Neural progenitor cell (in vitro differentiated cells): Measurements from ENCODE around the gene TMEM108. TPM values are rescaled to one million over a fixed set of nuclear protein-coding genes. Genes with fewer than 3 reads are reported as not detected.

ENCODE experiments used
- DNase-seq: peaks from one replicate; pipeline ENCODE4 v3.0.0-alpha.2; 2016; ENCODE audit warnings: low spot score
- H2AFZ ChIP-seq: fragments of 200-600 bp; sonication (generic); replicated peaks from 2 replicates; pipeline ENCODE4 v1.6.1; 2016; ENCODE audit warnings: antibody characterized with exemption
- H3F3A ChIP-seq: fragments of 200-600 bp; sonication (generic); 2 replicates; pipeline ENCODE4 v1.6.1; 2016; ENCODE audit warnings: antibody characterized with exemption, low read depth
- H3K27ac ChIP-seq: fragments of 200-600 bp; sonication (generic); 2 replicates; pipeline ENCODE4 v1.5.1; 2016; ENCODE audit warnings: mild to moderate bottlenecking
- H3K27me3 ChIP-seq: fragments of 200-600 bp; sonication (generic); 2 replicates; pipeline ENCODE4 v1.6.1; 2016; ENCODE audit warnings: mild to moderate bottlenecking, moderate library complexity
- H3K36me3 ChIP-seq: fragments of 200-600 bp; sonication (generic); 2 replicates; pipeline ENCODE4 v1.5.1; 2016
- H3K4me1 ChIP-seq: fragments of 200-600 bp; sonication (generic); 2 replicates; pipeline ENCODE4 v1.6.1; 2016; ENCODE audit warnings: mixed run types
- H3K4me2 ChIP-seq: fragments of 200-600 bp; sonication (generic); 2 replicates; pipeline ENCODE4 v1.6.1; 2016
- H3K4me3 ChIP-seq: fragments of 200-600 bp; sonication (generic); 2 replicates; pipeline ENCODE4 v1.5.1; 2016
- H3K79me2 ChIP-seq: fragments of 200-600 bp; sonication (generic); 2 replicates; pipeline ENCODE4 v1.6.1; 2016; ENCODE audit warnings: low read depth
- H3K9ac ChIP-seq: fragments of 200-600 bp; sonication (generic); 2 replicates; pipeline ENCODE4 v1.6.1; 2016
- H3K9me3 ChIP-seq: fragments of 200-600 bp; sonication (generic); 2 replicates; pipeline ENCODE4 v1.5.1; 2016; ENCODE audit warnings: low read depth
- H4K20me1 ChIP-seq: fragments of 200-600 bp; sonication (generic); 2 replicates; pipeline ENCODE4 v1.6.1; 2016; ENCODE audit warnings: low read depth
- H3K27ac Mint-ChIP-seq: 3 replicates; pipeline ENCODE4 v1.8.0; 2021; ENCODE audit warnings: mixed read lengths
- H3K27me3 Mint-ChIP-seq: 2 replicates; pipeline ENCODE4 v1.8.0; 2022; ENCODE audit warnings: low read depth, mild to moderate bottlenecking, inconsistent platforms, moderate library complexity, mixed read lengths; ENCODE audit not compliant: insufficient read depth
- H3K36me3 Mint-ChIP-seq: 3 replicates; pipeline ENCODE4 v1.8.0; 2021; ENCODE audit warnings: mixed read lengths
- H3K4me1 Mint-ChIP-seq: 3 replicates; pipeline ENCODE4 v1.8.0; 2021; ENCODE audit warnings: mixed read lengths
- H3K4me3 Mint-ChIP-seq: 3 replicates; pipeline ENCODE4 v1.8.0; 2021; ENCODE audit warnings: mild to moderate bottlenecking, moderate library complexity, mixed read lengths
- H3K9me3 Mint-ChIP-seq: 3 replicates; pipeline ENCODE4 v1.8.0; 2020; ENCODE audit warnings: mixed read lengths
- CTCF ChIP-seq: fragments of 200-600 bp; sonication (generic); IDR thresholded peaks from 2 replicates; pipeline ENCODE4 v1.5.1; 2017; ENCODE audit warnings: antibody characterized with exemption, mild to moderate bottlenecking
- EZH2 ChIP-seq: fragments of 200-600 bp; sonication (generic); IDR thresholded peaks from 2 replicates; pipeline ENCODE4 v1.6.1; 2017; ENCODE audit warnings: antibody characterized with exemption, mild to moderate bottlenecking, moderate library complexity
- EZH2phosphoT487 ChIP-seq: fragments of 200-600 bp; sonication (generic); IDR thresholded peaks from 2 replicates; pipeline ENCODE4 v1.6.1; 2017; ENCODE audit warnings: antibody characterized with exemption
- total RNA-seq: library from RNA; depleted of rRNA; stranded (reverse); fragments of >200 nt; gene quantifications from 2 replicates; pipeline ENCODE4 v1.2.3, GENCODE V29; 2015; ENCODE audit warnings: low replicate concordance

Gene TMEM108
- total RNA-seq, 1 donor from 2014 or later, result 4.8 TPM

GRCh38 chr3:133117342-133117741, 79.2 kb downstream of the TMEM108 start:
- Mint-ChIP-seq H3K4me3 (no peak overlapping the region), H3K36me3 (no peaks in the 10 kb centered on the region), H3K4me1 (peaks cover 18% of the 10 kb centered on the region), H3K9me3 (no peaks in the 10 kb centered on the region), H3K27ac (no peak overlapping the region), H3K27me3 (no peaks in the 10 kb centered on the region)
- no peaks in the 10 kb centered on the region for H3F3A ChIP-seq
- H3K27me3 ChIP-seq, result no peaks in the 10 kb centered on the region
- H2AFZ ChIP-seq, result no peak overlapping the region
- H3K9ac ChIP-seq, result no peak overlapping the region
- H3K4me3 ChIP-seq, result no peak overlapping the region
- H3K9me3 ChIP-seq, result no peaks in the 10 kb centered on the region
- peaks cover 16% of the 10 kb centered on the region for H3K4me1 ChIP-seq
- H3K36me3 ChIP-seq, result no peaks in the 10 kb centered on the region
- no peaks in the 10 kb centered on the region for H3K79me2 ChIP-seq
- no peak for DNase-seq
- TF ChIP-seq EZH2 (no peak), EZH2phosphoT487 (no peak), CTCF (no peak)
- no peaks in the 10 kb centered on the region for H4K20me1 ChIP-seq
- no peak overlapping the region for H3K27ac ChIP-seq
- H3K4me2 ChIP-seq, result no peak overlapping the region

- peaks cover 16% of the 10 kb centered on the region for H3K4me1 ChIP-seq
- TF ChIP-seq CTCF, result no peak
- TF ChIP-seq EZH2, result no peak
- no peak for TF ChIP-seq EZH2phosphoT487
- H3K9me3 Mint-ChIP-seq, result no peaks in the 10 kb centered on the region
- no peak for DNase-seq
- no peaks in the 10 kb centered on the region for H4K20me1 ChIP-seq
- no peak overlapping the region for H2AFZ ChIP-seq
- no peaks in the 10 kb centered on the region for H3K36me3 Mint-ChIP-seq
- peaks cover 15% of the 10 kb centered on the region for H3K4me1 Mint-ChIP-seq
- no peak overlapping the region for H3K9ac ChIP-seq
- H3K4me2 ChIP-seq, result no peak overlapping the region
- H3K4me3 ChIP-seq, result no peak overlapping the region
- H3K27ac Mint-ChIP-seq, result no peak overlapping the region
- H3K9me3 ChIP-seq, result no peaks in the 10 kb centered on the region
- H3K36me3 ChIP-seq, result no peaks in the 10 kb centered on the region
- H3K79me2 ChIP-seq, result no peaks in the 10 kb centered on the region
- no peak overlapping the region for H3K27ac ChIP-seq
- no peaks in the 10 kb centered on the region for H3K27me3 Mint-ChIP-seq
- no peaks in the 10 kb centered on the region for H3K27me3 ChIP-seq
- H3F3A ChIP-seq, result no peaks in the 10 kb centered on the region
- H3K4me3 Mint-ChIP-seq, result no peak overlapping the region
These were observed 81.0 kb downstream of the TMEM108 start for GRCh38 chr3:133119176-133119575.

GRCh38 chr3:133121450-133121849, 83.3 kb downstream of the TMEM108 start:
- H3K27me3 Mint-ChIP-seq, result no peaks in the 10 kb centered on the region
- no peak overlapping the region for H3K27ac ChIP-seq
- no peaks in the 10 kb centered on the region for H3K27me3 ChIP-seq
- H4K20me1 ChIP-seq, result no peaks in the 10 kb centered on the region
- H3K4me1 Mint-ChIP-seq, result peaks cover 19% of the 10 kb centered on the region
- H3K4me3 ChIP-seq, result no peak overlapping the region
- no peaks in the 10 kb centered on the region for H3F3A ChIP-seq
- no peaks in the 10 kb centered on the region for H3K36me3 ChIP-seq
- no peak overlapping the region for H3K4me3 Mint-ChIP-seq
- TF ChIP-seq EZH2phosphoT487 (no peak), EZH2 (no peak), CTCF (no peak)
- DNase-seq, result no peak
- H3K36me3 Mint-ChIP-seq, result no peaks in the 10 kb centered on the region
- H3K27ac Mint-ChIP-seq, result no peak overlapping the region
- H3K9ac ChIP-seq, result no peak overlapping the region
- no peak overlapping the region for H3K4me2 ChIP-seq
- peaks cover 16% of the 10 kb centered on the region for H3K4me1 ChIP-seq
- no peak overlapping the region for H2AFZ ChIP-seq
- H3K9me3 ChIP-seq, result no peaks in the 10 kb centered on the region
- H3K9me3 Mint-ChIP-seq, result no peaks in the 10 kb centered on the region
- H3K79me2 ChIP-seq, result no peaks in the 10 kb centered on the region
